ENCODE measurements around the gene RBMS1.

RBMS1 gene

DNA sequence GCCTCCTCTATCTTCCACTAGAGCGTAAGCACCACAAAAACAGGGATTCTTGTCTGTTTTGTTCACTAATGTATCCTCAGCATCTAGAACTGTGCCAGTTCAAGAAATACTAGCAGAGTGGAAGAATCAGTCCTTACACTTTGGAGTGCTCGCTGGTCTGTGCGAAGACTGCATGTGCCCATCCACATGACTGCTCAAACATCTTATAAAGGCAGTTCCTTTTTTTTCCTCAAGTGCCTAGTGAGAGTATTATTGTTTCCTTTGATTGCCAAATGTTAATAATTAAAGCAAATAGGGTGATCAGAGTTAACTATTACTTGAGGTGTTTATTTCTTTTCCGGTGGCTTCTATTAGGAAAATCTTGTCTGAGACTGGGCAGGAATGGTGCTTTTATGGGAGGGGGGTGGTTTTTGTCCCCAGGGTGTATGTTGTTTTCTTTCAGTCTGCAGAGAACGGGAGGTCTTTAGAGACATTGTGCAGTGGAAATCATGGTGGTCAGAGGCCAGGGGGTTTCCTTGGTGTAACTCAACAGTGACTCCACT is 247.9 kb downstream of the RBMS1 start:
- no peak for DNase-seq

DNA sequence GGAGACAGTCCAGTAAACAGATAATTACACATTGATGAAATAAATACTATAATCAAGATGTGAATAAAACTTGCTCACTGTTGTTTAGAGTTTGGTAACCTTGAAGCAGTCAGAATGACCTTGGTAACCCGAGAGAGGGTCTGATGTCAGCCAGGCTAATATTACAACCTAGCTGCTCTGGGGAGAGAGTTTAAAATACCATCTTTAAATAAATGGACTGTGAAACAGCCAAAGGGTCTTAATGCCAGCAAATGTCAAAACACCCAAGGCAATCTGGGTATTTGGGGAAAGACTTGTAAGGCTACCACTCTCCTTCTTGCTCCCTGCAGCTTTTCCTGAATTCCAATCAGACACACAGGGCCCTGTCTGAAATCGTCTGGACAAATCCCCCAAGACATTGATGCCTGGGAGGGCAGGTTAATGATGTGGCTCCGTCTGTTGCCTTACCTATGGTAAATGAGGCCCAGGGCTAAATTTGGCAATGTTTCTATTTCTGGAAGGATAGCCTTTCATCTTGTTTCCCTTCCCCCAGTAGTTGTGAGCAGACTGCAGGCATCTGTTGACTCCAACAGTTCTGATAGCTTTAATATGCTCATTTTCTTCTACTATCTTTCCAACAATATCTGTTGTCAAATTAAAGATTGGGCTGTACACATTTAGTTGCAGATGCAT is 250.6 kb downstream of the RBMS1 start:
- no peak for DNase-seq

DNA sequence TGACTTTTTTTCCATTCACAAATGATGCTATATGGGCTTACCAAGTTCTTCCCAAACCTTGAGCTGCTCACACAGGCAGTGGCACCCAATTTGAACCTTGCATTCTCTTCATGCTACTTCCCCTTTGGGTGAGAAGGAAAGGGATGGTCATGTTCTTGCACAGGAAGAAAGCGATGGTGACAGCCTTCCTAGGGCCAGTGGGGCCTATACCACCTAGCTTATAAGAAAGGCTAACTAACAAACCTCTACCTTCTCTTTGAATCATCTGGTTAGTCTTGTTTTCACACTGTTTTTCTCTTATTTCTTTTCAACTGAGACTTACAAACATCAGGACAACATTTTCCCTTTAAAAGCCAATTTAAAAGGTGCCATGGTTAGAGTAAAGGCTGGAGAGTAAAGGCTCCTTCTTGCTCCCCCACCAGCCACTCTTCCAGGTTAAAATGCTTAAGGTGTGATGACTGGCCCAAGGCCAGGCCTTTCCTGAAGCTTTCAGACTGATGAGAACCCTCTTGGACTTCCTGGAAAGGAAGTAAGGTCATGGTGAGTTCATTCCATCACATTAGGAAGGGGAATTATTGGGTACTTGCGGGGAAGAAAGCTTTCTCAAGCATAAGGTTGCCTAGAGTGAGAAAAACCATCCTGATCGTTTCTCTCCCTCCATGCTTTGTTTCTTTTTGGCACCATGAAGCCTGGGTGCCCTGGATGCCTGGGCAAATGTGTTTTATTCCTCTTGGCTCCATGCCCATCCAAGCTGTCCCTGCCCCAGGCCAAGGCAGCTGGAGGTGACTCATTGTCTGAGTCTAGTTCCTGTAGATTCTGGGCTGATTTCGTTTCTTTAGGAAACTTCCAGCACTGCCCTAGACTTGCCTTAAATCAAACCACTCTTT is 252.1 kb downstream of the RBMS1 start:
- no peak for DNase-seq

DNA sequence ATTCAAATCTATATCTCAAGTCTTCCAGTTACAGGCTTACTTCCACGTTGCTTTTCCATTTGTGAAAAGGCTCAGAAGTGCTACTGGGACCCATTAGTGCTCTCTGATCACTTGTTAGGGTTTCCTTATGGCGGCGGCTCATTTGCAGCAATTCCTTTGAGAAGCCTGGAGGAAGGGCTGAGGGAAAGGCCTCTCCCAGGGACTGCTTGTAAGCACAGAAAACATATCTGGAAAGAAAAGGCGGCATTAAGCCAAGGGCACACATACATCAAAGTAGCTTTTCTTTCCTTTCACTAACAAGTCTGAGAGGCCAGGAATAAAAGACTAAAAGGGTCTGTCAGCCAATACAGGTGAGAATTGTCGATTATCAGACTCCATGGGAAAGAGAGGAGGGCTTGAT is 254.2 kb downstream of the RBMS1 start:
- DNase-seq, result no peak

GRCh38 chr2:160238392-160238791 is 255.2 kb downstream of the RBMS1 start:
- no peak for DNase-seq

DNA sequence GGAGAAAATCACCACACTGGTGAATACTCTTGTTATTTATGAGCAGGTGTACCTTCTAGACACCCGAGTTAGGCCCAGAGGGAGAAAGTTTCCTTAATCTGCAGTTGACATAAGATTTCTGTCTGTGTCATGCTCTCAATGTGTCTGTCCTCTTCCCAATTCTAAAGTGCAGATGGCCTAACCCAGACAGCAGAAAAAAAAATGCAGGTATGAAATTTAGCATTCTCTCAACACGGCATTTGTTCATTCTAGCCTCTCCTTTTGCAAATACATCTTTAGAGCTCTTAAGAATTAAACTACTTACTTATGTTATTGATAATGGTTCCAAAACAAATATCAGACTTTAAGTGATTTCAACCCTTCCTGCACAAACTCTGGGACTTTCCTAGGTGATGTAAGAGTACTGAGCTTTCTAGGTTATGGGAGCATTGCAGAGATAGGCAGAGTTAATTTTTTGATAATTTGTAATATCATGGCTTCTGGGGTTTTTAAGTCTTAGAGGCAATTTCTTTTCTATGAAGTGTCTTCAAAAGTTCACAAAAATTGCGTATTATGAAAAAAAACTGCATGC is 260.6 kb downstream of the RBMS1 start:
- DNase-seq, result no peak

DNA sequence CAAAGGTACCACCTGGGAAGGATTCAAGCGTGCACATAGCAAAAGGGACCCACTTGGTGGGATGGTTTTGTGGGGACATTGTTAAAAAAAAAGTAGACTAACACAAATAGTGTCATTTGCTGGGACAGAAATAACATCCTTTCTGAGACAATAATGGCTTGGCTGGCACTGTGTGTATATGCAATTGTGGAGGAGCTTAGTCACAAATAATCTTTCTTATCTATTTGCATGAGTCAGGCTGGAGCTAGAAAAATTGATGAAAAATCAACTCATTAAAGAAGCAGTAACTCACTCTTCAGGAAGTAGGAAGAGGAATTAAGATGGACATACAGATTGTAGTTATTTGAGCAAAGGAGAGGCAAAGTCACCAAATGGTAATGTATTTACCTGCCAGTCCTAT is 264.0 kb downstream of the RBMS1 start:
- DNase-seq, result no peak

- no peak for DNase-seq
These were observed 265.3 kb downstream of the RBMS1 start for GRCh38 chr2:160228141-160228917.

- no peak for DNase-seq
These were observed 266.2 kb downstream of the RBMS1 start for GRCh38 chr2:160227293-160227915.

DNA sequence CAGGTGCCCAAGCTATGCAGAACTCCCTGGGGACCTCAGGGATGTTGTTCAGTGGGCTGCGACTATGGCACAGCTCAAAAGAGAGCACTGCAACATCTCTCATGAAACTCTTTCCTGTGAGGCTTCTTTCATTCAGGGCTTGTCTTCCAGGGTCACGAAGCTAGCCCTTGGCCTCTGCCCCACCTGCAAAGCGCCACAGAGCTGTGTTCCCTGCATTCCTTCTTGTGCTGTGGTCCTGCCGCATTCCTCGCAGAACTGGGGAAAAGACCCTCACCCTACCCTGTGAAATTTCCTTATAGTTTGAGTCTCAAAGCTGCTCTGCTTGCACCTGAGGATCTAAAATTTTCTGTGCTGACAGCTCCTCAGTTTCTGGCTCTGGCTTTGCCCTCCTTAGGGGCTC is 267.2 kb downstream of the RBMS1 start:
- DNase-seq, result no peak

GRCh38 chr2:160225722-160226121 is 267.9 kb downstream of the RBMS1 start:
- no peak for DNase-seq

DNA sequence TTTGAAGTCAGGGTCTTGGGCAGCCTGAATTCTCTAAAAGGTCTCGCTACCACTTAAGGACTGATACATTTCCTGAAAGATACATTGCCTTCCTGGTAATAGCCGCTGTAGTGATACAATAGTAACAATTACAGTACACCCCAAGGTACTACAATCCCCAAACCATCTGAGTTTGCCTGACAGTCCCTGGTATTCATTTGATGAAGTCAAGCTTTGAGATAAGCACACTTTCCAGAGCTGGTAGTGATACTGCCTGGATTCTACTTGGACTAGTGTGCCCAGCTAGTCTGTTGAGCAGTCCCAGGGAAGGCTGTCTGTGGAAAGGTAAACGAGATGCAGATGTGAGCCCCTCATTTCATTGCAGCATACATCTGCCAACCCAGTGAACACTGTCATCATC is 269.1 kb downstream of the RBMS1 start:
- no peak for DNase-seq

DNA sequence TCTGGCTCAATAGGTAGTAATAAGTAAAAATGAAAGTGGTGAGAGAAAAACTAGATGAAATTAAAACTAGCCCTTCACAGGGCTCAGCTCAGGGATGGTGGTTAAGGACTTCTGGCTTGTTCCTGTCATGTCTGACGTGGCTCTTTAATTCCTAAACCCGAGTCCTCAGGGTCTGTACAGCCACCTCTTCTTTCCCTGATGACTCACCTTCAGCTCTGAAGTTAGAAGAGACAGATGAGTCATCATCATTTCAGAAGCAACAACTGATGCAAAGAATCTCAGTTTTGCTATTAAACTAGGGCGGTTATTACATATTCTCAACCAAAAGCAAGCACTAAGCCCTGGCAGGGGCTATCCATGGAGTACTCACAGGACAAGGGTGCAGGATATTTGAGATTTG is 269.5 kb downstream of the RBMS1 start:
- no peak for DNase-seq

- no peak for DNase-seq
These were observed 270.0 kb downstream of the RBMS1 start for GRCh38 chr2:160223560-160223959.

- no peak for DNase-seq
These were observed 270.9 kb downstream of the RBMS1 start for GRCh38 chr2:160222546-160223283.

All from GF-D8 (cell line).